Measurements from ENCODE around the gene PCGF2.
"Not testable (repeated sequence)": the region's sequence is repeated elsewhere in the genome, so short reads cannot be mapped to it uniquely, and the experiment has no call there.

PCGF2 gene

DNA sequence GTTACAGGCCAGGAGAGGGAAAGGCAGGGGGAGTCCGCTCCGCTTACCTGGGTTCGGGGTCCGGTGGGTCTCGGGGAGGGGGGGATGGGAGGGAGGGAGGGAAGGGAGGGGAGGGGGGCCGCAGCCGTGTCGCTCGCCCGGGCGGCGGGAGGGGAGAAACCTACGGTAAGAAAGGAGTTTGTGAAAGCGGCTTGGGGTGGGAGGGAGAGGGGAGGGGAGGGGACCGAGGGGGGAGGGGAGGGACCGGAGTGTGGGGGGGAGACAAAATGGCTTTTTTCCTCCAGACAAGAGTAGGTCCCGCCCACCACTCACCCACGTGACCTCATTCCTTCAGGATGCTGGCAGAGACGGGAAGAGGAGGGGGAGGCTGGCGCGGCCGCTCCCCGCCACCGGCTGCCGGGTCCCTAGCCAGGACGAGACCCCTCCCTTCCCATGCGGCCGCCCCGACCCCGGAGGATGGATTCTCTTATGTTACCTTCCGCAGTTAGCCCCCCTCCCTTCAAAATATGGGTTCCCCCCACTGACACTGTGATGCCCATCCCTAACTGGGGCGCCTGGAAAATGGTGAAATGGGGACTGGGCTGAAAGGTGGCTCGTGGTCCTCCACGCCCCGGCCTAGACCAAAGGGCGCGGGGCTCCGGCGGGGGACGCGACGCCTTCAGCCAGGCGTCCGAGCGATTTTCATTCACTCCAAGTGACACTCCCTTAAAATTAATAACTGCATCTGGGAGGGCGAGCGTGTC, at the start of gene PCGF2:
PCGF2 (minus strand) TSS at position 188 of the 743 bp plus-strand sequence. CDS start 7,934 bp downstream, outside the sequence.
- no peak for DNase-seq (ENCODE audit: low read depth in 2 of 2)

- no peak for DNase-seq (ENCODE audit: low read depth in 2 of 2)
Measured at GRCh38 chr17:38797828-38798227, 49.7 kb upstream of the PCGF2 start.

GRCh38 chr17:38797158-38797490, 49.0 kb upstream of the PCGF2 start:
- DNase-seq (ENCODE audit: low read depth in 2 of 2), result no peak

DNA sequence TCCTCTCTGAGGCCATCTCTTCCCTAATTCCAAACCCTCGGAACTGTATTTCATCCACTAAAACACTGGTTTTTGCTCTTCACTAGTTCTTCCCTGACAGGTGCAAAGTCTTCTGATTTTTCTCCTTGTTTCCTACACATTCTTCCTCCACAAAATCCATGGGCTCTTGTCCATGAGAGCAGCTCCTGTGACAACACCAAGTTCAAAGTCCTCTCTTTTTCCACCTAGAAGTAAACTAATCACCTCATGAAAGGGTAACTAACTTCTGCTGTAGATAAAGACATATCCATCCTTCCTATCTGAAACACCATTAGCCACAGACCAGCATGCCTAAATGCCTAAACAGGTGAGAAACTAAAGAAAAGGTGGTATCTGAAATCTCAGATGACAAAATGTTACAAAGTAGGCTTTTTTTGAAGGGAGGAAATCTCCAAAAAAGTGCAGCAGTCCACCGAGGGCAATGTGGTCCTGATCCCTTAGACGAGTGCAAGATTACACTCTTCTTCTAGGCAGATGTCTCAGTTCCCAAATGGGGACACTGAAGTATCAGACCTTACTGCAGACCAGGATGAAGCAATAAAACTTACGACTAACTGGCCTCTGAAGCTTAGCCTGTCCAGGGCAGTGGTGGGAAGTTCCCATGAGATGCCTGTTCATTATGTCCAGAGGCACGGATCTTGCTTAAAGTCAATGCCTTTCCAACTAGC, 48.5 kb upstream of the PCGF2 start:
- no peak for DNase-seq (ENCODE audit: low read depth in 2 of 2)

- no peak for DNase-seq (ENCODE audit: low read depth in 2 of 2)
Measured at GRCh38 chr17:38794221-38794620, 46.1 kb upstream of the PCGF2 start.

GRCh38 chr17:38791162-38791561, 43.0 kb upstream of the PCGF2 start:
- no peak for DNase-seq (ENCODE audit: low read depth in 2 of 2)

- DNase-seq (ENCODE audit: low read depth in 2 of 2), result not testable (repeated sequence)
Measured at GRCh38 chr17:38790148-38790707, 42.1 kb upstream of the PCGF2 start.

GRCh38 chr17:38789185-38789584, 41.0 kb upstream of the PCGF2 start:
- DNase-seq (ENCODE audit: low read depth in 2 of 2), result no peak

- DNase-seq (ENCODE audit: low read depth in 2 of 2), result not testable (repeated sequence)
Measured at GRCh38 chr17:38787999-38788398, 39.9 kb upstream of the PCGF2 start.

DNA sequence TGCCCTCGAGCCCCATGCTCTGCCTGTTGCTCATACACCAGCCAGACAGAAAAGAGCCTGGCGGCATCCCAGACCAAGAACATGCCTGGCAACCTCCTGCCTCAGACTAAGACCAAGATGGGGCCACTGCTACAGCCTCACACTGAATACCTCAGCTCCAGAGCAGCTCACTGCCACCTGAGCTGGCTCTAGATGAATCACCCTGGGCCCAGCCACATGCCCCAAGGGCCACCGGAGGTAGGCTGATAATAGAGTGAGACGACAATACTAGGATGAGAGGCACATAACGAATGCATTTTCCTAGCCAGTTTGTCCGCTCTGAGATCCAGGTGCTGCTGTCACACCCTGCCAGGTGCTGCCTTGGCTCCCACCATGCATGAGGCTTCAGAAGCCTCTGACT, 38.2 kb upstream of the PCGF2 start:
- no peak for DNase-seq (ENCODE audit: low read depth in 2 of 2)

- no peak for DNase-seq (ENCODE audit: low read depth in 2 of 2)
Measured at GRCh38 chr17:38783227-38783626, 35.1 kb upstream of the PCGF2 start.

DNA sequence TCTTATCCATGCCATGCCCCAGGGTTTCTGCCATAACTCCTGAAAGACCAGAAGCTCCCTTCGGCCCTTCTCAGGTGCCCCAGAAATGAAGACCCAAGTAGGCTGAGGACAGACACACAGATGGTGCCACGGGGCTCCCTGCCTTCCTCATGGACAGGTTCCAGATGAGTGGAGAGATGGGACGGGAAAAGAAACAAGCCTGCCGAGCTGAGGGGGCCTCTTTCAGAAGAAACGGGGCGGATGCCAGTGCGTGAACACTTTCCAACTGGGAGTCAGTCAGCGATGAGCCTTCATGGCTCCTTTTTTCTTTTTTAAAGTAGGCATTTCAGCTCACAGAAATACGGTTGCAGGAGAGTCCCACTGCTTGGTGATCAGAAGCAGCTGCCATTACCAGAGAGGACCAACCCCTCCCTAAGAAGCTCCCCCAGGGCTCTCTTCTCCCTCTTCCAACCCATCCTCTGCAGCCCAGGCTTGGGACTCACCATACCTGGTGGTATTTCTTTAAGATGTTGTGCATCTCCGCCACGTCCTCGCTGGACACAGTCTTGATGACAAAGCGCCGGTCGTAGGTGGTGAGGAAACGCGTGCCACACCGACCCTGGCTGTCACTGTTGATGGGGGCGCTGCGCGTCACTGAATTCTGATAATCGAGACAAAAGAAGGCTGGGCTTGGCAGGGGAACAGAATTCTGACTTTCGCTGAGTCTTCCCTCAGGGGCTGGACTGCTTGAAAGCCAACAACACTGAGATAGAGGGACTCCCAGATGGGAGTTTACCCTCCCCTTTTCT, 32.0 kb upstream of the PCGF2 start:
- DNase-seq (ENCODE audit: low read depth in 2 of 2), result no peak

DNA sequence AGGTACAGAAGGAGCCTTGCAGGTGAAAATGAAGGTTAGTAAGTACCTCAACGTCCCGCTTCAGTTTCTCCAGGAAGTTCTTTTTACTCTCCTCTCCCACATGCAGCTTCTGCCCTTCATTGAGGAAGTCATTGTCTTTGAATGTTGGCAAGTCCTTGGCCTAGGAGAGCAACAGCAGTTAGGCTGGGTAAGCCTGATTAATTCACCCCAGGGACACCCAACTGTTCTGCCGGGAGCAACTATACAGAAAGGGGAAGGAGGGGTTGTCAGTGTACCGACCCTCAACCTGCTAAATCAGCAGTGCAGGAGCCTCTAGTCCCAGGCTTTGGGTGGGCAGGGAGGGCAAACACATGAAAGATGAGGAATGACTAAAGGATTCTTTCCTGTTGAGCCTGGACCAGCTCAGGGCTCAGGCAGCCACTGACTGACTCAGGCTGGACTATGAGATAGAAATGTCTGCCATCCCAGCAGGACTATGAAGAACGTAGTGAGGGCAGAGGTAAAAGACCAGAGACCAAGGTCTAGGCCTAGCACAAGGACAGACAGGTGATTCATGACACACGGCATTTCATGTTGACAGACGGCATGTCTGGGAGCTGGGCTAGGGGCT, 29.6 kb upstream of the PCGF2 start:
- DNase-seq (ENCODE audit: low read depth in 2 of 2), result no peak

DNA sequence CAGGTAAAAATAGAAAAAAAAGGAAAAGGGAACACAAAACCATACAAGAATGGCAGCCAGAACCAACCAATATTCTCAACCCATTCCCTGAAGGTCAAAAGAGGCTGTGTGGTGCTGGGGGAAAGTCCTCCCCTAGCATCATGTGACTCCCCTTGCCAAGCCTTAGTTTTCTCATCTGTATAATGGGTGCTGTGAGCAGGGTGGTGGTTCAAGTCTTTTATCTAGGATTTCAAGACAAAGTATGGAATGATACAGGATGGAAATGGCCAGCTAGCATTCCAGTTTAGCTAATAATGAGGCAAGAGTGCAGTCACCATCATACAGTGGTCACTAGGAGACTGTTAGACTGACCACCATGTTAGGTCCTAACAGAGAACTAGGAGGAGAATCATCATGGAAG, 25.1 kb upstream of the PCGF2 start:
- DNase-seq (ENCODE audit: low read depth in 2 of 2), result no peak

DNA sequence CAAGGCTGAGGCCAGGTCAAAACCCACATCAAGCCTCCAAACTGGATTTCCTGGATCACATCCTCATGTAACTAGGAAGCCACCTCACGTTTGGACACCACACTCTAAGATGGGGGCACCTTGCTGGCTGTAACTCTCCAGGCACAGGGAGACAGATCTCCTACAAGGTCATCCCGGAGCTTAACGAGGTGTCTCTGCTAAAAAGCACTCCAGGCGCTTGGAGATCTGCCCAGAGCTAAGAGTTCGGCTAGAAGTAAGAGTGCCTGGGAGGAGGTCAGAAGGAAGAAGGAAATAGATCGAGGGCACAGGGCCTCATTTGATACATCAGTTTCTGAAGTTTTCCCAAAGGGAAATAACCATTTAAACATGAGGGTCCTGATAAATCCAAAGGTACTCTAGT, 20.3 kb upstream of the PCGF2 start:
- DNase-seq (ENCODE audit: low read depth in 2 of 2), result no peak

DNA sequence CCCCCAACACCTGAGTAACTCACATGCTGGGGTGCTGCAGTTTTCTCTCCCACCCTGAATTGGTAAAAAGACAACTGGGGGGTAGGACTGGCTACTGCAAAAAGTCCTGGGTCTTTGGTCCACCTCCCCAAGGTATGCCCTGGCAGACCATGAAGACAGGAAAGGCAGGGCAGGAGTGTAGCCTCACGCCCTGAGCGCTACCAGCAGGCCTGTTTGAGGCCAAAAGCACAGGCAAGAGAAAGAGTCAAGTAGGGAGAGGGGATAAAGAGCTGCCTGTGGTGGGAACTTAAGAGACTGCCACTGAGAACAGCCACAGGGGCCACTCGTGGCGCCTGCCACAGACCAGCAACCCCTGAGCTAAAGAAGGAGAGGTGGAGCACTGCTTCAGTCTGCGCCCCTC, 18.2 kb upstream of the PCGF2 start:
- DNase-seq (ENCODE audit: low read depth in 2 of 2), result no peak

DNA sequence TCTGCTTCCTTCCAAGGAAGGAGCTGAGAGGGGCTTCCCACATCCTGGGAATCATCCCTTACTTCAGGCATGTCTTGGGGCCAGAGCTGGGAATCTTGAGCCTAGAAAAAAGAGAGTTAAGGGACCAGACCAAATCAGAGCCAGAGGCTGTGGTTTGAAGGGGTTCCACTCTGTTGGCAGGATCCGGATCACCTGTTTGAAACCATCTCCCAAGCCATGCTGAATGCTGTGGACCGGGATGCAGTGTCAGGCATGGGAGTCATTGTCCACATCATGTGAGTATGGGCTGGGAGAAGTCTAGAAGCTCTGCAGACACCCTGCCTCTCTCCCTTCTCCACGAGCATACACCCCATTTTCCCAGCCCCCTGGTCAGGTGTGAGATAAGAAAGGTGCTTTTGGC, 14.1 kb upstream of the PCGF2 start:
- no peak for DNase-seq (ENCODE audit: low read depth in 2 of 2)

- DNase-seq (ENCODE audit: low read depth in 2 of 2), result no peak
Measured at GRCh38 chr17:38761612-38762011, 13.5 kb upstream of the PCGF2 start.

DNA sequence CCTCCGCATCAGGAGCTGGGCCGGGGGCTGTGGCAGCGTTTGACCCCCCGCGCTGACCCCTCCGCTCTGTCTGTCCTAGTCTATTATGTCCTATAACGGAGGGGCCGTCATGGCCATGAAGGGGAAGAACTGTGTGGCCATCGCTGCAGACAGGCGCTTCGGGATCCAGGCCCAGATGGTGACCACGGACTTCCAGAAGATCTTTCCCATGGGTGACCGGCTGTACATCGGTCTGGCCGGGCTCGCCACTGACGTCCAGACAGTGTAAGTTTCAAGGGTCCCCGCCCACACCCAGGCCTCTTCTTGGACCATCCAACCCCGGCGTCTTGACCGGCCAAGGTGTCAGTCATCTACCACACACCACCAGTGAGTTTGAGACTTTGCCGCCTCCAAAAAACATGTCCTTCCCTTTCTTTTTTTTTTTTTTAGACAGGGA, 5.0 kb upstream of the PCGF2 start:
- no peak for DNase-seq (ENCODE audit: low read depth in 2 of 2)

- peak; percentile 91 to 98 for DNase-seq (ENCODE audit: low read depth in 2 of 2)
Measured at GRCh38 chr17:38752308-38753070, 4.4 kb upstream of the PCGF2 start, which contains the start of gene PSMB3. TSS of gene PSMB3 (plus strand) at chr17:38752741. CDS start at chr17:38752827, 86 bp downstream.

GRCh38 chr17:38751808-38752307, 3.7 kb upstream of the PCGF2 start:
- DNase-seq (ENCODE audit: low read depth in 2 of 2), result peak; percentile 72 to 90

Measured in stimulated activated CD4-positive, alpha-beta T cell treated with anti-CD3 and anti-CD28 coated beads, Interleukin-4, amount 100 ng/mL, for 48 hours (primary cell).